Keratinocyte (primary cell): ENCODE results near the gene SCRN1. TPM values are rescaled to one million over a fixed set of nuclear protein-coding genes. Genes with fewer than 3 reads are reported as not detected.

Experiments
- DNase-seq: peaks from one replicate; pipeline ENCODE4 v3.0.0-alpha.2; 2011; ENCODE audit warnings: low read depth, missing footprints, low spot score
- FAIRE-seq: peaks from 2 replicates; lab custom pipeline; 2011; peaks lifted over from hg19 to GRCh38; lab: Jason Lieb, UNC
- H2AFZ ChIP-seq: 2 replicates; pipeline ENCODE4 v1.6.0; 2012; ENCODE audit warnings: low read length, control low read depth, inconsistent platforms; ENCODE audit not compliant: control insufficient read depth
- H3K27ac ChIP-seq: 2 replicates; pipeline ENCODE4 v1.5.1; 2011; ENCODE audit warnings: low read length; ENCODE audit not compliant: control insufficient read depth, insufficient read depth
- H3K27me3 ChIP-seq: 3 replicates; pipeline ENCODE4 v1.6.0; 2011; ENCODE audit warnings: low read length; ENCODE audit not compliant: control insufficient read depth, insufficient read depth; ENCODE audit errors: extremely low read depth
- H3K36me3 ChIP-seq, 2 experiments: 2 replicates in 1 of 2; 3 replicates in 1 of 2; pipeline ENCODE4 v1.5.1; 2011; ENCODE audit warnings: low read length in 2 of 2, mild to moderate bottlenecking in 1 of 2; ENCODE audit not compliant: control insufficient read depth in 2 of 2, insufficient read depth in 2 of 2; ENCODE audit errors: extremely low read depth in 1 of 2
- H3K4me1 ChIP-seq: 3 replicates; pipeline ENCODE4 v1.5.1; 2011; ENCODE audit warnings: low read length; ENCODE audit not compliant: control insufficient read depth, insufficient read depth; ENCODE audit errors: extremely low read depth
- H3K4me2 ChIP-seq: 3 replicates; pipeline ENCODE4 v1.6.0; 2011; ENCODE audit warnings: low read depth, low read length; ENCODE audit not compliant: control insufficient read depth, insufficient read depth; ENCODE audit errors: extremely low read depth
- H3K4me3 ChIP-seq, 3 experiments: fragments of 200-600 bp in 1 of 3; sonication (generic) in 1 of 3; 2 replicates in 2 of 3; 3 replicates in 1 of 3; pipeline ENCODE4 v1.5.1; 2011 to 2016; ENCODE audit warnings: low read length in 3 of 3, mild to moderate bottlenecking in 3 of 3, control low read depth in 2 of 3, inconsistent platforms in 1 of 3, low read depth in 1 of 3, mixed read lengths in 1 of 3, mixed run types in 1 of 3, moderate library complexity in 1 of 3; ENCODE audit not compliant: control insufficient read depth in 2 of 3, insufficient read depth in 2 of 3; ENCODE audit errors: extremely low read depth in 1 of 3
- H3K79me2 ChIP-seq: 2 replicates; pipeline ENCODE4 v1.6.0; 2012; ENCODE audit warnings: low read length; ENCODE audit not compliant: control insufficient read depth, insufficient read depth
- H3K9ac ChIP-seq: 3 replicates; pipeline ENCODE4 v1.6.0; 2011; ENCODE audit warnings: low read length; ENCODE audit not compliant: control insufficient read depth, insufficient read depth; ENCODE audit errors: extremely low read depth
- H3K9me1 ChIP-seq: 3 replicates; pipeline ENCODE4 v1.6.0; 2011; ENCODE audit warnings: low read length; ENCODE audit not compliant: control insufficient read depth, insufficient read depth; ENCODE audit errors: extremely low read depth
- H3K9me3 ChIP-seq: 2 replicates; pipeline ENCODE4 v1.5.1; 2012; ENCODE audit warnings: low read depth, low read length; ENCODE audit not compliant: control insufficient read depth
- H4K20me1 ChIP-seq: 3 replicates; pipeline ENCODE4 v1.6.0; 2011; ENCODE audit warnings: low read length; ENCODE audit not compliant: control insufficient read depth, insufficient read depth; ENCODE audit errors: extremely low read depth
- CTCF ChIP-seq, 3 experiments: IDR thresholded peaks in 1 of 3; conservative IDR thresholded peaks in 1 of 3; optimal IDR thresholded peaks in 1 of 3; 2 replicates in 2 of 3; 3 replicates in 1 of 3; pipeline versions ENCODE3 to v1.5.1; 2011; ENCODE audit warnings: low read length in 3 of 3, mild to moderate bottlenecking in 3 of 3, moderate library complexity in 2 of 3, control low read depth in 1 of 3, inconsistent platforms in 1 of 3; ENCODE audit not compliant: insufficient read depth in 2 of 3; ENCODE audit errors: extremely low read depth in 1 of 3
- EZH2 ChIP-seq: IDR thresholded peaks from one replicate; pipeline ENCODE4 v1.6.1; 2012; ENCODE audit warnings: inconsistent platforms, mild to moderate bottlenecking, low read length, moderate library complexity
- dilution Hi-C: fragments of 300-500 bp; cut with MboI; formaldehyde crosslinking; loops from one replicate; pipeline ENCODE4 v1.7.0; 2020; ENCODE audit warnings: low sequenced_read_pairs; ENCODE audit not compliant: extremely low pct_ligation_motif_present
- polyA plus RNA-seq, 5 experiments: library from polyadenylated mRNA; depleted of rRNA in 3 of 5; stranded (reverse) in 3 of 5; stranded (forward) in 1 of 5; unstranded in 1 of 5; fragments of >200 nt; gene quantifications; 1 replicate in 1 of 5; 2 replicates in 3 of 5; 3 replicates in 1 of 5; pipeline versions ENCODE4 v1.2.1 to v1.2.3, GENCODE V29; 2011 to 2012; ENCODE audit warnings: missing spikeins in 2 of 5, low read depth in 1 of 5, low replicate concordance in 1 of 5
- small RNA-seq, 3 experiments: library from RNA; depleted of rRNA; stranded (forward); fragments of <200 nt; gene quantifications; one replicate each; pipeline ENCODE3, GENCODE V24; 2012; ENCODE audit warnings: low read depth in 3 of 3, low replicate concordance in 1 of 3; ENCODE audit not compliant: insufficient read length in 3 of 3

Gene SCRN1
- polyA plus RNA-seq, 1 donor (not counting 4 experiments of a cell fraction or from before 2014, with no cell fraction given) = 52.3 TPM

DNA sequence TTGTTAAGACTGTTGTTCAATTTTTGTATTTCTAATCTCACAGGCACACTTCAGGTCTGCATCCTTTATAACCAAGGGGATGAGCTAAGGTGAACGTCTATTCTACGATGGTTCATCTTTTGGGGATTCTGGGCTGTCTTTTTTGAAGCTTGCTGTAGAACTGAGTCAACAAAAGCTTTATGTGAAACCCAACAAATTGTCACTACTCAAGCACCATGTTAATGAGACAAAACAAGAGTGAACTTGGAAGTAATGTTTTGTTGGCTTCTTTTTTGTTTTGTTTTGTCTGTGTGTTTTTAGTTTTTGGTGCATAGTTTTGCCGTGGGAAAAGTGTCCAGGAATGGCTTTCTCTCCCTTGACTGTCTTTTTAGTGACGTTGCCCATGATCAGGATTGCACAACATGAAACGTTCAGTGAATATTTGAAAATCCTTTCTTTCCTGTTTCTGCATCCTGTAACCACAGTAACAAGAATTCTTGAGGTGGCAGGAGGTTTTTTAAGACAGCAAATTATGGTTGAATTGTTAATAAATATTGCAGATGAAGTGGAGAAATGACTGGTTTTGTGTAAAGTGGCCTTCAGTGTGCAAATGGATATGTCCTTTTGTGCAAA is 117.7 kb downstream of the SCRN1 start:
- FAIRE-seq (no peak), DNase-seq (no peak)
- H3K27me3 ChIP-seq = no peaks in the 10 kb centered on the region
- dilution Hi-C loops = no loop called here
- no peak overlapping the region for H3K4me3 ChIP-seq
- H4K20me1 ChIP-seq = no peaks in the 10 kb centered on the region
- H3K79me2 ChIP-seq = no peaks in the 10 kb centered on the region
- H3K9me3 ChIP-seq = no peaks in the 10 kb centered on the region
- no peaks in the 10 kb centered on the region for H3K9me1 ChIP-seq
- no peak for TF ChIP-seq EZH2
- no peak for TF ChIP-seq CTCF (optimal IDR thresholded peaks at IDR 0.05 in 1 of 3, IDR thresholded peaks at IDR 0.05 in 1 of 3, conservative IDR thresholded peaks at IDR 0.05 in 1 of 3; ENCODE audit: extremely low read depth in 1 of 3, insufficient read depth in 2 of 3, low read length in 3 of 3)
- H3K9ac ChIP-seq = no peak overlapping the region
- no peak overlapping the region for H2AFZ ChIP-seq
- H3K27ac ChIP-seq = no peak overlapping the region
- H3K36me3 ChIP-seq = no peaks in the 10 kb centered on the region
- H3K4me2 ChIP-seq = no peak overlapping the region
- no peaks in the 10 kb centered on the region for H3K4me1 ChIP-seq

Small RNA genes within 50 kb of the gene (small RNA-seq; reads per million reads assigned to genes)
- gene RF01210 = 0 reads per million in 3 experiments

Other genes with a start within 250 kb of the SCRN1 start
- 0.04 to 0.11 TPM (median 0.04 TPM) in 3 replicates for gene WIPF3, start 183.3 kb downstream of the SCRN1 start, polyA plus RNA-seq
- 16.0 to 24.5 TPM (median 18.3 TPM) in 3 replicates for gene FKBP14, start 36.9 kb upstream of the SCRN1 start, polyA plus RNA-seq
- 5.7 to 9.6 TPM (median 6.0 TPM) in 3 replicates for gene PLEKHA8, start 38.6 kb upstream of the SCRN1 start, polyA plus RNA-seq
- 5.9 to 10.9 TPM (median 10.8 TPM) in 3 replicates for gene MTURN, start 145.2 kb upstream of the SCRN1 start, polyA plus RNA-seq